ENCODE data around the gene NCF4. TPM values are rescaled to one million over a fixed set of nuclear protein-coding genes. Genes with fewer than 3 reads are reported as not detected.

NCF4 gene
- total RNA-seq, 2 donors from 2014 or later, result 6.3 to 11.2 TPM

DNA sequence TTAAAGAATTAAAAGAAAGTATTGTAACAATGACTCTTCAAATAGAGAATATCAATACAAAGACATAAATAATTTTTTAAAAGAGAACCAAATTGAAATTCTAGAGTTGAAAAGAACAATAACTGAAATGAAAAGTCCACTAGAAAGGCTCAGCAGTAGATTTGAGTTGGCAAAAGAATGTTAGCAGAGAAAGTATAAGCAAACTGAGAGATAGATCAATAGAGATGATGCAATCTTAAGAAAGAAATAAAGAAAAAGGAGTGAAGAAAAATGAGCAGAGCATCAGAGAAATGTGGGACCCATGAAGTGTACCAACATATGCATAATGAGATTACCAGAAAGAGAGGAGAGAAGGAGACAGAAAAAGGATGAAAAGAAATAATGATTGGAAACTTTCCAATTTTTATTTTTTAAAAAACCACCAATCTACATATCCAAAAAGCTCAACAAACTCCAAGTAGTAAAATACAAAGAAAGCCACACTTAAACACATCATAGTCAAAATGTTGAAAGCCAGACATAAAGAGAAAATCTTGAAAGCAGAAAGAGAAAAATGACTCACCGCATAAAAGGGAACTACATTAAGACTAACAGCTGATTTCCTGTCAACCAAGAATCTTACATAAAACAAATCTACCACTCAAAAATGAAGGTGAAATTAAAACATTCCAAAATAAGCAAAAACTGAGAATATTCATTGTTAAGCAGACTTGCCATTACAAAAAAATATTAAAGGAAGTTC lies 20.9 kb downstream of the NCF4 start:
- intact Hi-C loops (cut with DNase I, micrococcal nuclease), result no loop called here
- no peak for DNase-seq
- no peak for ATAC-seq

DNA sequence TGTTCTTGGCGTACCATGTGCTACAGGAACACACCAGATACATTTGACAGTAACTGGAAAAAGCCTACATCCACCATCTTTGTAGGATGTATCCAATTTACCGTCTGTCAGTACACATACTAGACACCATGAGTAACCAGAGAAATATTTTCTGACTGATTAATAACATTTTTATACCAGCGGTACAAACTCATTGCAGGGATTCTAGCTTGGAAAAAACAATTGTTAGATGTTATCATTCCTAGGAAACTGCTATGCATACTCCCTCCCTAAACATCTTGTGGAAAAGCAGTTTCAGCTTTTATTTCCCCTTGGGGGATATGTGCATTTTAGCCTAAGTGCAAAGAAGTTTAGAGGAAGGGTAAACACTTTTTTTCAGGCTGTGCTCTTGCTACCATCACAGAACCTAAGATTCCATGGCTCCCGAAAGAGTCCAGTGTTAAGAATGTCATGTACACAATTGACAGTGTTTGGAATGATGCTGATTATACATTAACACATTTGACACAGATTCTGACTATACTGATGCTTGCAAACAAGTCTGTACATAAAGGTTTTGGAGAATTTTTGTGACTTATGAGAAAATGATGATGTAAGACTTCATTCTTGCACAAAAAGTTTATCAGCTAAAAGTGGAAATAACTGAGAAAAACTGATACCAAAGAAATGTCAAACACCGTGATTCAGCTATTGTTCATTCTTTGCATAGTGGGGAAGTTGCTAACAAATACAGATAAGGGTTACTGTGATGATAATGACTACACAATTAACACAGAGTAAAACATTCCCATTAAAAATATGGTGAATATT lies 23.7 kb downstream of the NCF4 start:
- intact Hi-C loops (cut with DNase I, micrococcal nuclease), result no loop called here
- DNase-seq, result no peak
- ATAC-seq, result no peak

DNA sequence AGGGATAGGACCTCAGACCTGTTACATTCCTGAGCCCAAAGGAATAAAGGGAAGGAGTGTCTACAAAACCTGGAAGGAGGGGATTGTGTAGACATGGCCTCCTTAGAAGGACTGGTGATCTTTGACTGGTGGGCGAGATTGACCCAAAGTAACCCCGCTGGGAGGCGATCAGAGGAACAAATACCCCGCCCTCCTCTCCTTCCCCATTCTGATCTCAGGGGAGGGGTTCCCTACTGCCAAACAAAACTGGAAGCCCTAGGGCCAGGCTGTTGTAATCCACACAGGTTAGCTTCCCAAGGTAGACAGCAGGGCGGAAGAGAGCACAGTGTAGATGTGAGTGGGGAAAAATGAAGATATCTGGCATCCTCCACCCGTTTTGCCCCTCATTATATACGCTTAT lies 24.7 kb downstream of the NCF4 start:
- ATAC-seq (no peak), DNase-seq (no peak)
- intact Hi-C loops (cut with DNase I, micrococcal nuclease), result no loop called here

DNA sequence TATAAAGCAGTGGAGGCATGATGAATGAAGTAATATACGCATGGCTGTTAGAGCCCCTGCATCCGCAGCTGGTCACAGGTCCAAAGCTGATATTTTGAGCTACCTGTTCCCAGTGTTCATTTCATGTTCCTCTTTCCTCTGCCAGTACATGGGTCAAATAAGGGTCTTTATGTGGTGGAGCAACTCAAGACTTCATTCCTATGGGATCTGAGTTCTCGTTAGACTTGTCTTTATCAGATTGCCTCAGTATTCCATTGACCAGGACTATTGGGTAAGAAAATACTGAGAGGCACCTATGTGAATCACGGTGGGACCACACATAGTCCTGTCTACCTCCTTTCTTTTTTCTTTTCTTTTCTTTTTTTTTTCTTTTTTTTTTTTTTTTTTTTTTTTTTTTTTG lies 25.2 kb downstream of the NCF4 start:
- ATAC-seq (no peak), DNase-seq (no peak)
- intact Hi-C loops (cut with DNase I, micrococcal nuclease), result no loop called here

DNA sequence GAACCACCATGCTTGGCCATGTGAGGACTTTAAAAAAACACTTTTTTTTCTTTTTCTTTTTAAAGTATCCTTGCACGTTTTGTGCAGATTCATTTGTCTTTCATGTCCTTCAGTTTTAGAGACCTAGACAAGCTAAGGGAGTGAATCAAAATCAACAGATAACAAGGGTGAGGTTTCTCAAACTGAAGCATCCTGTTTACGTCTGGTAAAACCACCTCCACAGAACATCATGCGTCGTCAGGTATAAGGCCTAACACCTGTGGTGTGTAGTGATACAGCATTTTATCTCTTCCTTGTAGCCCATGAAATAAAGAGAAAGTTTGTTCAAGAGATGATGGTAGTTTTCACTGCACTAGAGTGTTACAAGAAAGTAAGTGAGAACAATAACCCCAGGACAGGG lies 26.4 kb downstream of the NCF4 start:
- intact Hi-C loops (cut with DNase I, micrococcal nuclease), result no loop called here
- DNase-seq (no peak), ATAC-seq (no peak)

DNA sequence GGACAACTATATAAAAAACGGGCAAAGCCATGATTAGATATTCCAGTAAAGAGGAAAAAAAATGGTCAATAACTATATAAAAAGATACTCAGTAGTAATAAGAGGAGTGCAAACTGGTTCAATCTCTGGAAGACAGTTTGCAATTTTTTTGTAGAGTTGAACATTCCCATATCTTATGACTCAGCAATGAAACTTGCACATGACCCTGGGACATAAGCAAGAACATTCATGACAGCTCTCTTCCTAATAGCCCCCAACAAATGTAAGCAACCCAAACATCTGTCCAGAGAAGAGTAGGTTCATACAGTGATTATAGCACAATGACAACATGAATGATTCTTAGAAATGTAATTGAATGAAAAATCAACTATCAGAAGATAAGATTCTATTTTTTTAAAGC lies 30.8 kb downstream of the NCF4 start:
- ATAC-seq (no peak), DNase-seq (no peak)
- intact Hi-C loops (cut with DNase I, micrococcal nuclease), result no loop called here

DNA sequence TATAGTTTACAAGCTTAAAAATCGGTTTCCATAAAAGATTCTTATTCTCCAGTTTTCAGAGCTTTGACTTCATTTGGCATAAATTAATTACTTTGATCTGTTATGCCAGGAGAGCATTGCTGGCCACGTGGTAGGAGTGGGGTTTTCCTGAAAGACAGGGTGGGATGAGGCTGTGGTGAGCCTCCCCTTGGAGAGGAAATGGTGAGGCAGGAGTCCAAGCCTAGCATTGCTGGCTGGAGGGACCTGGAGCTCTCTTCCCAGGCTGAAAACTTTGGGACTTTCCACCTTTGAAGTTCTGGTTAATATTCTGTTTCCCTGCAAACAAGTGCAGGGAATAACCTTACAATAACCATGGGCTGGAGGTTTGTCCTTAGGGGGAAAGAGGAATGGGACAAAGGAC lies 31.5 kb downstream of the NCF4 start:
- ATAC-seq (no peak), DNase-seq (no peak)
- intact Hi-C loops (cut with DNase I, micrococcal nuclease), result no loop called here

DNA sequence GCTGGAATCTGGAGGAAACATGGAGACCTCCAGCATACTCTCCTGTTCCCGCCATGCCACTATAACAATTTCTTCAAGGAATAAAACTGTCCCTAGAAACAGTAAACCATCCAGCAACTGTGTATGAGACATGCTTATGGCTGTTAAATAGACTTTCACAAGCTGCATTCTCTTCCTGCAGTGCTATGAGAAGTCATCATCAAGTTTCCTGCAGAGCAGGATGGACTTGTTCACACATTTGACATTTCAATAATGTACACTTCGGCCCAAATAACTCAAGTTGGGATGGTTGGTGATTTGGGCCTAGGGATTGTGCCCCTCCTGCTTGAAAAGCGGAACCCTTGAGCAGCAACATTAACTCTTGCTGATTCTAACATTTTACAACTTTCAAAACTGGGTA lies 32.5 kb downstream of the NCF4 start:
- DNase-seq, result no peak
- intact Hi-C loops (cut with DNase I, micrococcal nuclease), result no loop called here
- ATAC-seq, result no peak

DNA sequence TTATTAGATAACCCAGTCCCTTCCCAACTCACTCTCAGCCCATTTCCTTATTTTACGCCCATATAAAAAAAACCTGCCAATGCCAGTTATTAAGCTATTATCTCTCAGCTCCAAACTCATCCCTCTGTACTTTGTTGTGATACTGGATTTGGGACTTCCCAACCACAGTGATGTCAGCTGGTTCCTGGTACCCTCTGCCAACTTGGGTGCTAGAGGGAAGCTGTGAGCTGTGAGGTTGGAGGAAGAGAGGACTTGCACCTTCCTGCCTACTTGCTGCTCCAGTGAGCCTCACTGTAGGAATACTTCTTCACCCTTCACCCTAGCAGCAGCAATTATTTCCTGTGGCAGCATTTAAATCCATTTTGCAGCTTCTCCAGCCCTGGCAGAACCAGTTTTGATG lies 33.5 kb downstream of the NCF4 start:
- ATAC-seq (no peak), DNase-seq (no peak)
- intact Hi-C loops (cut with DNase I, micrococcal nuclease), result no loop called here

DNA sequence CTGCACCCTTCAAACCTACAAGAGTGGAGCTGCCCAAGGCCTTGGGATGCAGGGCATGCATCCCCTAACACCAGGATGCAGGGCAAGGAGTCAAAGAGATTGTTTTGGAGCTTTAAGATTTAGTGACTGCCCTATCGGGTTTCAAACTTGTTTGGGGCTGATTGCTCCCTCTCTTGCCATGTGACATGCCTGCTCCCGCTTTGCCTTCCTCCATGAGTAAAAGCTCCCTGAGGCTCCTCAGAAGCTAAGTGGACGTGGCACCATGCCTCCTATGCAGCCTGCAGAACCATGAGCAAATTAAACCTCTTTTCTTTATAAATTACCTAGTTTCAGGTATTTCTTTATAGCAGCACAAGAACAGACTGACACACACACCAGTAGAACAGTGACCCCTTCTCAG lies 36.8 kb downstream of the NCF4 start:
- intact Hi-C loops (cut with DNase I, micrococcal nuclease), result no loop called here
- ATAC-seq (no peak), DNase-seq (no peak)

DNA sequence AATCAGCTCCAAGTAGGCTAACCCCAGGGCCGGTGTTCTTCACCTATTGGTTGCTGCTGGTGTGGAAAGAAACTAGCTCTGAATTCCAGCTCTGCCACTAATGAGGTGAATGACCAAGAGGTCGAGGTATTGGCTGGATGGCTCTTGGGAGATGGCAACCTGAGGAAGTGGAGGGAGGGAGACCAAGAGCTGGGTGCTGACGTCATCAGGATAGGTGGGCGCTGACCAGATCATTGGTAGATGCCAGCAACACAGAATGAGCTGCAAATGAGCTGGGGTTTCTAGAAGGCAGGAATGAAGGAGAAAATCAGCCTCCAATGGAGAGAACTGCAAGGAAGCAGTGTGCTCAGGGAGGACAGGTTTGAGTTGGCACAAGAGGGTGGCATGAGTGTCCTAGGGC lies 37.9 kb downstream of the NCF4 start:
- ATAC-seq (no peak), DNase-seq (no peak)
- intact Hi-C loops (cut with DNase I, micrococcal nuclease), result no loop called here

DNA sequence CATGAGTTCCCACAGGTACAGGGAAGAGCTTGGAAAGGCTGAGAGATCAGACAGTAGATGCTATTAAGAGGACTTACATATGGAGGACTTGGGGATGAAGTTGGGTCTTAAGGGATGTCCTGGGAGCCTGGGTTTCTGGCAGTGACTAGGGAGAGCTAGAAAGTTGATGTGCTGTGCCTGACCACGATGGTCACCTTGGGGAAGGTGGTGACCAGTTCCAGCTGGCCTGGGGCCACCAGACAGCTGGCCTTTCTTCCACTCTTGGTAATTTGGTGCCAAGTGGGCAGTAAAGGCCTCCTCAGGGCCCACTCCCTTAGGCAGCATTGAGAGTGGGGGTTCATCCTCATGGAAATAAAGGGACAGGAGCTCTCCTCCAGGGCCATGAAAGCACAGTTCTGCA lies 38.7 kb downstream of the NCF4 start:
- intact Hi-C loops (cut with DNase I, micrococcal nuclease), result no loop called here
- no peak for ATAC-seq
- DNase-seq, result no peak

DNA sequence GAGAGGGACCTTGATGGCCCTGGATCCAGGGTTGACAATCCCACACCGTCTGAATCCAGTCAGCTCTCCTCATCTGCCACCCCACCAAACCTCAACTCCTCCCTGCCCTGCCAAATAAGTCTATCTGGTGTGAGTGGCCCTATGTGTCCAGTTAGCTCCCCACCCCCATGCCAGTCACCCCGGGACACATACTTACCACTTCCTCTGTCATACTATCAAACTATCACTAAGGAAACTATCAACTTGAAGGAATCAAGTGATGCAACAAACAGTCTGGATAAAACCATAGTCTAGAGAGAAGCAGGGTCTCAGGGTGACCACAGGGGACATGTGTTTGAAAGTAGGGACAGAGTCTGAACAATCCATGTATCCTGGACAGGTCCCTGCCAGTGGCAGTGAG lies 39.4 kb downstream of the NCF4 start:
- DNase-seq, result no peak
- no peak for ATAC-seq
- intact Hi-C loops (cut with DNase I, micrococcal nuclease), result no loop called here

DNA sequence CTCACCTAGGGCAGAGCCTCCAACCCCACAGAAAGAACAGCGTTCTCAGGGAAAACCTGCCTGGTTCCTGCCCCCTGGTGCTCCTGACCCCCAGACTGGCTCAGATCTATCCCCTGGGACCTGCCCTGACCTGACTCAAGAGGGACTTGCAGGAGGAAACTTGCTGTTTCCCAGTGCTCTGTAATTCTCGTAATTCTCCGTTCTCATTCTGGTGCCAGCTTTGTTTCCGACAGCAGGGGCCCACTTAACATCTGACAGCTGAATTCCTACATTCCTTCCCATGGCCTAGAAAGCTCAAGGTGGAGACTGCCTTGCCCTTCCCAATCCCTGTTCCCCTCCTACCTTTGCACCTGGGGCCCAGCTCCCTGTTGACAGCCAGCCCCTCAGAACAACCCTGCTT lies 40.1 kb downstream of the NCF4 start:
- no peak for ATAC-seq
- DNase-seq, result no peak
- intact Hi-C loops (cut with DNase I, micrococcal nuclease), result no loop called here

DNA sequence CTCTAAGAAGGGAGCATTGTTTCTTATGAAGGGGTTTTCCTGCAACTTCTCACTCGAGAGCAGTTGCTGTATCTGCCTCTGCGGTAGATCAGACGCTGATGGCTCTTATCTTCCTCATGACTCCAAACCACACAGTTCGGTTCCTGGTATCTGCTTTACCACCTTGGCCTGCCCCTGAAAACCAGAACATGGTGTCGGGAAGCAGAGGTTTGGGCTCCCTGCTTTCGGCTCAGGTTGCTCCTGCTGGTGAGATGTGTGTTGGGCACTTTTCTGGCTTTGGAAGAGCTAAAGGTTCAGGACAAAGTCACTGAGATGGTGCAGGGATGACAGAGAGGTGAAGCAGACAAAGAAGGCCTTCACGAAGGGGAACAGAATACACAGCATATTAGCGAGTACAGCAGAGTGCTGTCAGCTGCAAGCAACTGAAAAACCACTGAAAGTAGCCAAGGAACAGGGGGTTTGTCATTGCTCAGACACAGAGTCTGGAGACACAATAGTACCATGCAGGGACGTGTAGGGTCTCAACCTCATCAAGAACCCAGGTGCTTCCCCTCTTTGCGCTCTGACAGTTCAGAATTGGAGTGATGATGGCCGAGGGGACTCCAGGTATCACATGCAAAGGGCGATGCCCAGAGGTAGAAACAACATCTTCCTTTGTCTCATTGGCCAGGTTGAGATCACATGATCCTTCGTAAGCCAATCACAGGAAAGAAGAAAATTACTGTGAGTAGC lies 40.8 kb downstream of the NCF4 start:
- DNase-seq (no peak), ATAC-seq (no peak)
- intact Hi-C loops (cut with DNase I, micrococcal nuclease), result no loop called here

DNA sequence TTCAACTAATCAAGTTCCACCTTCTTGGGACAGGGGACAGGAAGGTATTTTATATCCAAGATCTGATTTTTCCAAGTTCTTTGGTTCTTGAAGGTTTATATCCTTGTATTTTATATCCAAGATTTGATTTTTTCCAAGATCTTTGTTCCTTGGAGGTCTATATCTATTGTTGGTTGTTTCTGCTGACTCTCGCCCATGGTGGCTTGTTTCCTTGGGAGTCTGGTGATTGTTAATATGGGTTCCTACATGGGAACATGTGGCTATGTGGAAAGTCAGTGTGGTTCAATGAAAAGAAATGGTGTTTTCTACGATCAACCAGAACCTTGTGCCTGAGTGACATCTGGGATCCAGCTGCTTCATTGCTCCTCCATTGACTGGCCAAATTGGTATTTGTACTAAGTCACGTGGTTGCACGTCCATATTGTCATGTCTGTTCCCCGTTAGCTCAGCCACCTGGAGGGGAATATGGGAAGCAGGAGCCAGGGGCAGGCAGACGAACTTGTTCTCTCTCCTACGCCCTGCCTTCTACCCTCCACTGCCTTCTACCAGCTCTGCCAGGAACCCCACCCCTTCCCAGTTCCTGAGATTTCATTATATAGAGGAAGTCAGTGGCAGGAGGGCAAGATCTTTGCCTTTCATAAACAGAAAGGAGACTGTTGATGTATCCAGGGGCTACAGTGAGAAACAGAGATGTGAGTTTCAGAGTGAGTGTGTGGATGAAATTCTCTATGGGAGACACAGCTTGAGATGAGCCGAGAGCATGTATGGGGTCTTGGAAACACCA lies 41.5 kb downstream of the NCF4 start:
- ATAC-seq, result no peak
- no peak for DNase-seq
- intact Hi-C loops (cut with DNase I, micrococcal nuclease), result no loop called here

DNA sequence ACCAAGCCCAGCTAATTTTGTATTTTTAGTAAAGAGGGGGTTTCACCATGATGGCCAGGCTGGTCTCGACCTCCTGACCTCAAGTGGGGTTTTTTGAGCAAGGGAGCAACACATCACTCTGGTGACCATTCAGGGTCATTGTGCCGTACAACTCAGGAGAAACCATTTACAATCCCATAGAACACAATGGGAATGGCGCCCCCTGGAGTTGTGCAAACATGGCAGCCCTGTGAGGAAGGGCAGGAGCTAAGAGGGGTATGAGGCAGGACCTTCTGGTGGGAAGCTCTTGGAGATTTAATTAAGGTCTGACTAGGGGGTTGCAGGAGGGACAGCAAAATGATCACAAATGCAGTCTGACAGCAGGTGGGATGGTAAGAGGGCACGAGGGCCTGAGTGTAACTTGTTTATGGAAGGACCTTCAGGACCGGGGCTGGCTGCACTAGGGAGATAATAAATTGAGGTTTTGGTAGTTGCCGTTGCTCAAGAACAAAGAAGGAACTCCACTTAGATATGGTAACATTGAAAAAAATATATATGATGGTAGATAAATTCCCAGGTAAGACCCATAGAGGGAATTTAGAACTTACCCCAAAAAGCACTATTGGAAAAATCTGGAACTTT lies 43.6 kb downstream of the NCF4 start:
- ATAC-seq (no peak), DNase-seq (no peak)
- intact Hi-C loops (cut with DNase I, micrococcal nuclease), result no loop called here

DNA sequence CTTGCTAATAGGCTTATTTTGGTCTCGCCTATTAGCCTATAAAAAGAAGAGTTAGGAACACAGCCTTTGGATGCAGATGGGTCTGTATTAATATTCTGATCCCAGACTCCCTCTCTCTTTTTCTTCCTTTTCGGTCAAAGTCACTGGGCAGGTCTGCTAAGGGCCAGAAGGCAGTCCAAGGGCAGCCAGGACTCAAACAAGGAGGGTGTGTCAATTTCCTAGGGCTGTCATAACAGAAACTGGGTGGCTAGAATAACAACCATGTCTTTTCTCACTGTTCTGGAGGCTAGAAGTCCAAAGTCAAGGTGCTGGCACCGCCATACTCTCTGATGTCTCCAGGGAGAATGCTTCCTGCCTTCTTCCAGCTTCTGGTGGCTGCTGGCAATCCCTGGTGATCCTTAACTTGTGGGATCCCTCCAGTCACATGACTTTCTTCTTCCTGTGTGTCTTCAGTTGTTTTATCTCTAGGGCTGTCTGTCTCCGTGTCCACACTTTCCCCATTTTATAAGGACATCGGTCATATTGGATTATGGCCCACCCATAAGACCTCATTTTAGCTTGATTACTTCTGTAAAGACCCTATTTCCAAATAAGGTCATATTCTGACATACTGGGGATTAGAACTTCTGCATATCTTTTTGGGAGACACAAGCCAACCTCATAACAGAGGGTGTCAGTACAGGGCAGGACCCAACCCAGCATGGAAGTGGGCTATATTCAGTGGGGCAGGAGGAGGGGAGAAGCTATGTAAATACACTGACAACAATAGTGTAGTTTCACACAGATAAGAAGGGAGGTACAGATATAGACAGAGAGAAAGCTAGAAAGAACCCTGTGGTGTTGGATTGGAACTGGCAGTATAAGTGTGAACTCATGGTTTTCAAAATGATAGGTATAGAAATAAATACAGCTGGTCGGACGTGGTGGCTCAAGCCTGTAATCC lies 46.7 kb downstream of the NCF4 start:
- DNase-seq (no peak), ATAC-seq (no peak)
- intact Hi-C loops (cut with DNase I, micrococcal nuclease), result no loop called here

Measured in left colon (tissue), 2 donors.